ENCODE results near the gene SMARCA5.
"Not testable (repeated sequence)": the region's sequence is repeated elsewhere in the genome, so short reads cannot be mapped to it uniquely, and the experiment has no call there.

The SMARCA5 gene

GRCh38 chr4:143513314-143514168 is at the start of gene SMARCA5:
SMARCA5 (plus strand) TSS chr4:143513702; CDS start chr4:143513925, 223 bp downstream.
- DNase-seq, result peak; percentile 51 to 99 (median 95)

GRCh38 chr4:143473334-143474126 is 40.0 kb upstream of the SMARCA5 start:
- no peak for DNase-seq

- DNase-seq, result no peak
Measured at GRCh38 chr4:143477487-143477886, 36.0 kb upstream of the SMARCA5 start.

GRCh38 chr4:143481361-143481760 is 32.1 kb upstream of the SMARCA5 start:
- no peak for DNase-seq

- DNase-seq, result peak in 18 of 56 donors; percentile 1 to 47 (median 12)
Measured at GRCh38 chr4:143482840-143483239, 30.7 kb upstream of the SMARCA5 start.

- DNase-seq, result no peak
Measured at GRCh38 chr4:143486314-143486713, 27.2 kb upstream of the SMARCA5 start.

- no peak for DNase-seq
Measured at GRCh38 chr4:143488687-143489086, 24.8 kb upstream of the SMARCA5 start.

- no peak for DNase-seq
Measured at GRCh38 chr4:143489106-143489505, 24.4 kb upstream of the SMARCA5 start.

- DNase-seq, result no peak
Measured at GRCh38 chr4:143498021-143498420, 15.5 kb upstream of the SMARCA5 start.

- no peak for DNase-seq
Measured at GRCh38 chr4:143502231-143502630, 11.3 kb upstream of the SMARCA5 start.

- no peak for DNase-seq
Measured at GRCh38 chr4:143506031-143506430, 7.5 kb upstream of the SMARCA5 start.

- no peak for DNase-seq
Measured at GRCh38 chr4:143511906-143512305, 1.6 kb upstream of the SMARCA5 start.

GRCh38 chr4:143512978-143513313 is 556 bp upstream of the SMARCA5 start:
- DNase-seq, result no peak

GRCh38 chr4:143514169-143514495 is 630 bp downstream of the SMARCA5 start:
- peak in 1 of 56 donors; percentile 31 for DNase-seq

- peak in 49 of 56 donors; percentile 2 to 57 (median 25) for DNase-seq
Measured at GRCh38 chr4:143514497-143514896, 995 bp downstream of the SMARCA5 start.

GRCh38 chr4:143514901-143515300 is 1.4 kb downstream of the SMARCA5 start:
- peak in 1 of 56 donors; percentile 29 for DNase-seq

- no peak for DNase-seq
Measured at GRCh38 chr4:143515905-143516304, 2.4 kb downstream of the SMARCA5 start.

- DNase-seq, result no peak
Measured at GRCh38 chr4:143517764-143518163, 4.3 kb downstream of the SMARCA5 start.

- DNase-seq, result no peak
Measured at GRCh38 chr4:143524211-143524610, 10.7 kb downstream of the SMARCA5 start.

GRCh38 chr4:143528046-143528445 is 14.5 kb downstream of the SMARCA5 start:
- not testable (repeated sequence) for DNase-seq

GRCh38 chr4:143531380-143531779 is 17.9 kb downstream of the SMARCA5 start:
- DNase-seq, result no peak

- no peak for DNase-seq
Measured at GRCh38 chr4:143531788-143532491, 18.4 kb downstream of the SMARCA5 start.

All from nucleus accumbens (tissue), 56 donors.